Ovary (tissue), 3 donors: Measurements from ENCODE around the gene CYP4F2.
"Not testable (repeated sequence)": the region's sequence is repeated elsewhere in the genome, so short reads cannot be mapped to it uniquely, and the experiment has no call there.

Source experiments
- POLR2A ChIP-seq: fragments of 450-650 bp; IDR thresholded peaks from one replicate; pipeline ENCODE4 v1.6.1; 2017; ENCODE audit warnings: antibody characterized with exemption, mild to moderate bottlenecking, moderate library complexity
- TF ChIP-seq, protein P1 (sequence below), 3 donors: fragments of 450-650 bp in 2 of 3; fragments of 200-600 bp in 1 of 3; IDR thresholded peaks; one replicate each; pipeline versions ENCODE4 v1.5.1 to v1.8.0; 2016 to 2022; ENCODE audit warnings: antibody characterized with exemption in 3 of 3, mild to moderate bottlenecking in 1 of 3
- donor health status: DM: no; HTN: no; CAD: no.

DNA sequence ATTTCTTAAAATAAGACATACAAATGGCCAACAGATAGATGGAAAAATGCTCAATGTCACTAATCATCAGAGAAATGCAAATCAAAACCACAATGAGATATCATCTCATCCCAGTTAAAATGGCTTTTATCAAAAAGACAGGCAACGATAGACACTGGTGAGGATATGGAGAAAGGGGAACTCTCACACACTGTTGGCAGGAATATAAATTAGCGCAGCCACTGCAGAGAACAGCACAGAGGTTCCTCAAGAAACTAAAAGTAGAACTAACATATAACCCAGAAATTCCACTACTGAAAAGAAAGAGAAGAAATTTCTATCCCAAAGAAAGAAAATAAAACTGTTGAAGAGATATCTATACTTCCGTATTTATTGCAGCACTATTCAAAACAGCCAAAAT, 14.5 kb downstream of the CYP4F2 start:
- TF ChIP-seq POLR2A, result not testable (repeated sequence)
- TF ChIP-seq, protein P1, sequence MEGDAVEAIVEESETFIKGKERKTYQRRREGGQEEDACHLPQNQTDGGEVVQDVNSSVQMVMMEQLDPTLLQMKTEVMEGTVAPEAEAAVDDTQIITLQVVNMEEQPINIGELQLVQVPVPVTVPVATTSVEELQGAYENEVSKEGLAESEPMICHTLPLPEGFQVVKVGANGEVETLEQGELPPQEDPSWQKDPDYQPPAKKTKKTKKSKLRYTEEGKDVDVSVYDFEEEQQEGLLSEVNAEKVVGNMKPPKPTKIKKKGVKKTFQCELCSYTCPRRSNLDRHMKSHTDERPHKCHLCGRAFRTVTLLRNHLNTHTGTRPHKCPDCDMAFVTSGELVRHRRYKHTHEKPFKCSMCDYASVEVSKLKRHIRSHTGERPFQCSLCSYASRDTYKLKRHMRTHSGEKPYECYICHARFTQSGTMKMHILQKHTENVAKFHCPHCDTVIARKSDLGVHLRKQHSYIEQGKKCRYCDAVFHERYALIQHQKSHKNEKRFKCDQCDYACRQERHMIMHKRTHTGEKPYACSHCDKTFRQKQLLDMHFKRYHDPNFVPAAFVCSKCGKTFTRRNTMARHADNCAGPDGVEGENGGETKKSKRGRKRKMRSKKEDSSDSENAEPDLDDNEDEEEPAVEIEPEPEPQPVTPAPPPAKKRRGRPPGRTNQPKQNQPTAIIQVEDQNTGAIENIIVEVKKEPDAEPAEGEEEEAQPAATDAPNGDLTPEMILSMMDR (IDR thresholded peaks at IDR 0.05), result not testable (repeated sequence)
